CD4-positive, alpha-beta memory T cell (primary cell): ENCODE data around the gene HEBP1. TPM values are rescaled to one million over a fixed set of nuclear protein-coding genes. Genes with fewer than 3 reads are reported as not detected.

Experiments used
- CTCF ChIA-PET: fragments of 350-600 bp; sonication (Branson Sonifier 250); formaldehyde crosslinking; loops from one replicate; lab custom pipeline; 2021; ENCODE audit warnings: inconsistent platforms; ENCODE audit not compliant: partially characterized antibody; lab: Charles Lee
- POLR2A ChIA-PET: fragments of 350-600 bp; sonication (Branson Sonifier 250); formaldehyde crosslinking; loops from one replicate; lab custom pipeline; 2021; ENCODE audit not compliant: partially characterized antibody; lab: Charles Lee
- DNase-seq, 5 donors: peaks; one replicate each; pipeline versions ENCODE4 v3.0.0 to v3.0.0-alpha.2; 2020 to 2022; ENCODE audit warnings: mixed read lengths in 1 of 5
- H3K27ac ChIP-seq: one replicate; pipeline ENCODE4 v1.7.0; 2013; ENCODE audit warnings: low read depth, low read length
- H3K27me3 ChIP-seq: 2 replicates; pipeline ENCODE4 v1.7.0; 2013; ENCODE audit warnings: mild to moderate bottlenecking, low read length, moderate library complexity; ENCODE audit not compliant: insufficient read depth
- H3K36me3 ChIP-seq: 2 replicates; pipeline ENCODE4 v1.7.0; 2013; ENCODE audit warnings: mild to moderate bottlenecking, low read length, moderate library complexity; ENCODE audit not compliant: insufficient read depth
- H3K4me1 ChIP-seq: 2 replicates; pipeline ENCODE4 v1.7.0; 2013; ENCODE audit warnings: mild to moderate bottlenecking, low read length, moderate library complexity; ENCODE audit not compliant: insufficient read depth
- H3K4me3 ChIP-seq, 2 donors: one replicate each; pipeline ENCODE4 v1.7.0; 2013; ENCODE audit warnings: low read length in 2 of 2, mild to moderate bottlenecking in 1 of 2
- H3K9me3 ChIP-seq, 2 donors: one replicate each; pipeline ENCODE4 v1.7.0; 2013; ENCODE audit warnings: low read length in 2 of 2, control low read depth in 1 of 2; ENCODE audit not compliant: control insufficient read depth in 1 of 2
- H3K27ac Mint-ChIP-seq, 7 donors: one replicate each; pipeline ENCODE4 v1.8.0; 2020 to 2021; ENCODE audit warnings: mixed read lengths in 7 of 7, mild to moderate bottlenecking in 6 of 7, inconsistent platforms in 3 of 7, moderate library complexity in 3 of 7
- H3K27me3 Mint-ChIP-seq, 2 donors: one replicate each; pipeline ENCODE4 v1.8.0; 2020 to 2021; ENCODE audit warnings: mixed read lengths in 2 of 2
- H3K36me3 Mint-ChIP-seq, 2 donors: one replicate each; pipeline ENCODE4 v1.8.0; 2020 to 2021; ENCODE audit warnings: mixed read lengths in 2 of 2, inconsistent platforms in 1 of 2, mild to moderate bottlenecking in 1 of 2
- H3K4me1 Mint-ChIP-seq, 4 donors: one replicate each; pipeline ENCODE4 v1.8.0; 2020 to 2021; ENCODE audit warnings: mixed read lengths in 4 of 4, mild to moderate bottlenecking in 1 of 4
- H3K4me3 Mint-ChIP-seq, 8 donors: one replicate each; pipeline ENCODE4 v1.8.0; 2020 to 2021; ENCODE audit warnings: mixed read lengths in 8 of 8, mild to moderate bottlenecking in 7 of 8, moderate library complexity in 6 of 8, inconsistent platforms in 3 of 8
- H3K9me3 Mint-ChIP-seq, 8 donors: one replicate each; pipeline ENCODE4 v1.8.0; 2020 to 2021; ENCODE audit warnings: mixed read lengths in 8 of 8, mild to moderate bottlenecking in 5 of 8, inconsistent platforms in 3 of 8, moderate library complexity in 1 of 8
- intact Hi-C: fragments of 100-400 bp; cut with micrococcal nuclease; formaldehyde crosslinking; loops from one replicate; pipeline ENCODE4 v1.15.1; 2023
- polyA plus RNA-seq, 2 donors: library from polyadenylated mRNA; unstranded; fragments of 300-500 nt; fragmentation: Illumina TruSeq; gene quantifications; one replicate each; pipeline ENCODE4 v1.2.3, GENCODE V29; 2021
- total RNA-seq, 2 experiments: library from RNA; stranded (reverse); gene quantifications; one replicate each; pipeline ENCODE4 v1.2.3, GENCODE V29; 2021

Gene HEBP1, protein sequence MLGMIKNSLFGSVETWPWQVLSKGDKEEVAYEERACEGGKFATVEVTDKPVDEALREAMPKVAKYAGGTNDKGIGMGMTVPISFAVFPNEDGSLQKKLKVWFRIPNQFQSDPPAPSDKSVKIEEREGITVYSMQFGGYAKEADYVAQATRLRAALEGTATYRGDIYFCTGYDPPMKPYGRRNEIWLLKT
- total RNA-seq (10 to 100 TPM; 11.3 to 13.9 TPM), polyA plus RNA-seq (10 to 100 TPM; 15.3 to 23.0 TPM)

DNA sequence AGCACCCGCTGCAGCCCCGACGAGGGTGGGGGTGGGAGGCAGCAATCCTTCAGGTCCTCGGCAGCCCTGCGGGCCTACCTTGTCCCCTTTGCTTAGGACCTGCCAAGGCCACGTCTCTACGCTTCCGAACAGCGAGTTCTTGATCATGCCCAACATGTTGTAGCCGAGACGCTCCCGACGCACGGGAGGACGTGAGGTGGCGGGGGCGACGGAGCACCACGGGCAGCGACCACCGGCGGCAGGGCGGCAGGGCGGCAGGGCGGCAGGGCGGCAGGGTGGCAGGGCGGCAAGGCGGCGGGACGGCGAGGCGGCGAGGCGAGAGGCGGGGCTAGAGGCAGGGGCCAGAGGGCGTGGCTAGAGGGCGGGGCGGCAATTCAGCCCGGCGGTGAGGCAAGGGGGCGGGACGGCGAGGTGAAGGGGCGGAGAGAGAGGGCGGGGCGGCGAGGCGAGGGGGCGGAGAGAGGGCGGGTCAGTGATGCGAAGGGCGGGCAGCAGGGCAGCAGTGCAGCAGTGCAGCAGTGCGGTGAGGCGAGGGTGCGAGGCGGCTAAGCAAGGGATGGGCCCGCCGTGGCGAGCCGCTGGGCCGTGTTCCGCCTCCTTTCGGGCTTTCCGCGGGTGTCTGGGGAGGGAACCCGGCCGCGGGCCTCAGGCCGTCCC, at the start of gene HEBP1:
Gene HEBP1 (minus strand): TSS at position 307 of the 657 bp plus-strand sequence. CDS start 151 bp downstream, at position 156.
- peak within 1 kb of the TSS; percentile 64 for H3K27ac ChIP-seq
- DNase-seq = peak; percentile 92 to 95 (median 93)
- no peaks in the 10 kb centered on the region for H3K36me3 ChIP-seq
- Mint-ChIP-seq H3K4me3 (peak within 1 kb of the TSS; percentile 82 to 97 (median 90)), H3K36me3 (peaks cover 0 to 5% of the 10 kb centered on the region in 2 donors), H3K27me3 (no peaks in the 10 kb centered on the region), H3K9me3 (no peaks in the 10 kb centered on the region), H3K4me1 (peaks cover 20 to 44% (median 30%) of the 10 kb centered on the region in 4 donors), H3K27ac (peak within 1 kb of the TSS; percentile 82 to 95 (median 90))
- CTCF ChIA-PET = no interaction called here
- no peaks in the 10 kb centered on the region for H3K9me3 ChIP-seq
- intact Hi-C loops = loop anchor here (1.0 to 10.0 kb wide), 6 partner anchors 44 to 645 kb away; partner anchors contain the start of genes APOLD1, BORCS5, FAM234B and MANSC1
- H3K4me3 ChIP-seq = peak within 1 kb of the TSS; percentile 61 to 81
- H3K27me3 ChIP-seq = no peaks in the 10 kb centered on the region
- peaks cover 26% of the 10 kb centered on the region for H3K4me1 ChIP-seq
- POLR2A ChIA-PET = interaction anchor here (1.0 kb wide), 2 partner anchors 103 to 186 kb away, joined by 4 to 5 read pairs; partner anchors contain the start of gene DDX47

DNA sequence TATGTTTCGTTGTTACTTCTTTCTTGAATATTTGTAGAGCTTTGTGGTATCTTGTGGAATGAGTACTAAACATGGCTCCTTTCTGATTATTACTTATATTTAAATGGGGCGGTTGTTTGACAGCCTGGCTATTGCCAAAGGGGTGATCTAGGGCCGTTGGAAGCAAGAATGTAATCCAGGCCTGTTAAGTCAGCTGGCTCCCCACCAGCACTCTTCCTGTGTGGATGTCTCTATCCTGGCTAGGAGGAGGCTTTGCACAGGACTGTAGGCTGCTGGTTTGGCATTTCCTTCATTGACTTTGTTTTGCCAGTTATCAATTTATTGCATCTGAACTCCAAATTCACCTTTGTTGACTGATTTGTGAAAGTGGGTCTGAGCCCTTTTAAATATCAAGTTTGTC, 49.8 kb upstream of the HEBP1 start:
- peaks cover 8% of the 10 kb centered on the region for H3K4me1 ChIP-seq
- Mint-ChIP-seq H3K36me3 (peaks cover 2 to 7% of the 10 kb centered on the region in 2 donors), H3K27ac (no peak overlapping the region), H3K27me3 (no peaks in the 10 kb centered on the region), H3K4me3 (no peak overlapping the region), H3K9me3 (peaks cover 1 to 15% (median 7%) of the 10 kb centered on the region in 8 donors), H3K4me1 (peaks cover 2 to 5% (median 4%) of the 10 kb centered on the region in 4 donors)
- H3K27me3 ChIP-seq = no peaks in the 10 kb centered on the region
- H3K9me3 ChIP-seq = no peaks in the 10 kb centered on the region
- H3K36me3 ChIP-seq = no peaks in the 10 kb centered on the region
- no peak overlapping the region for H3K27ac ChIP-seq
- ChIA-PET CTCF (no interaction called here), POLR2A (no interaction called here)
- DNase-seq = no peak
- no peak overlapping the region for H3K4me3 ChIP-seq
- intact Hi-C loops = loop anchor here (10.0 kb wide), 1 partner anchor 755 kb away; no protein-coding TSS in a partner anchor

DNA sequence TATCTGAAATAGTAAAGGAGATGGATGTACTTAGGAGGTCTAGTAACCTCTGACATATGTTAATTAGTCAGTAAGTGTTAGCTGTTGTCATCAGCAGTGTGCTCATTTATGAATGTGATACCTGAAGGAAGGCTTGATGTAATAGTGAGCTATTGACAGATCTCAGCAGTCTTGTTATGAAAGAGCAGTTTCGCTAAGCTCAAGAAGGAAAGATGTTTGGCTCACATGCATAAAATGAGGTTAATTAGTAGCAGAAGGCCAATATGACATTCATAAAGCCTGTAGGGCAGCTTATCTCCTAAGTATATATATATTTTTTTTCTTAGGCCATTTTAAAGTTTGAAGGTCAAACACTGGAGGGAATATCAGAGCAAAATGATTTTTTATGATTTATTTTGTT, 46.9 kb upstream of the HEBP1 start:
- ChIA-PET CTCF (interaction anchor here (2.8 kb wide), 1 partner anchor 131 kb away, joined by 12 read pairs; no protein-coding TSS in a partner anchor), POLR2A (no interaction called here)
- Mint-ChIP-seq H3K27ac (no peak overlapping the region), H3K36me3 (peaks cover 0 to 1% of the 10 kb centered on the region in 2 donors), H3K4me1 (peaks cover 4 to 9% (median 6%) of the 10 kb centered on the region in 4 donors), H3K27me3 (peaks cover 0 to 6% of the 10 kb centered on the region in 2 donors), H3K4me3 (peak overlapping the region in 1 of 8 donors; percentile 1), H3K9me3 (no peaks in the 10 kb centered on the region)
- no peak for DNase-seq
- intact Hi-C loops = no loop called here
- no peak overlapping the region for H3K27ac ChIP-seq
- H3K4me1 ChIP-seq = peaks cover 13% of the 10 kb centered on the region
- H3K36me3 ChIP-seq = no peaks in the 10 kb centered on the region
- no peaks in the 10 kb centered on the region for H3K9me3 ChIP-seq
- H3K4me3 ChIP-seq = no peak overlapping the region
- no peaks in the 10 kb centered on the region for H3K27me3 ChIP-seq

DNA sequence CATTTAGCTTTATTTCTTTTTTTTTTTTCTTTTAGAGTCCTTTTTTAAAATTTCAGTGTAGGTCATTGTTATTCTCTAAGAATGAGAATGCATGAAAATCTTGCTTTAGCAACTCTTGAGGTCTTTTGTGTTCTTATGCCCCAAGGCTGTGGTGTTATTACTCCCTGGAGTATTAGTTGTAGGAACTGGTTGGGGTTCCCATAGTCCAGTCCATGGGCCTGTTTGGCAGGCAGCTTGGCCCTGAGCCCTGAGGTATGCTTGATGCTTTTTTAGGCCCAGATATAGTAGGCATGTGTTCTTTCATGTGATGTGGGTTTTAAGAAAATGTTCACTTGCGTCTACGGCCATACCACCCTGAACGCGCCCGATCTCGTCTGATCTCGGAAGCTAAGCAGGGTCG, 45.8 kb upstream of the HEBP1 start:
- H3K27me3 Mint-ChIP-seq = peaks cover 0 to 8% of the 10 kb centered on the region in 2 donors
- Histone ChIP-seq H3K36me3 (no peaks in the 10 kb centered on the region), H3K27me3 (no peaks in the 10 kb centered on the region), H3K9me3 (no peaks in the 10 kb centered on the region), H3K4me1 (peaks cover 13% of the 10 kb centered on the region), H3K27ac (no peak overlapping the region), H3K4me3 (no peak overlapping the region)
- peaks cover 4 to 9% (median 6%) of the 10 kb centered on the region in 4 donors for H3K4me1 Mint-ChIP-seq
- no peak overlapping the region for H3K27ac Mint-ChIP-seq
- H3K36me3 Mint-ChIP-seq = peaks cover 0 to 1% of the 10 kb centered on the region in 2 donors
- DNase-seq = no peak
- intact Hi-C loops = no loop called here
- ChIA-PET CTCF (interaction anchor here (0.9 to 3.8 kb wide), 4 partner anchors 14 to 167 kb away, joined by 3 to 23 read pairs (median 8); no protein-coding TSS in a partner anchor), POLR2A (no interaction called here)
- H3K9me3 Mint-ChIP-seq = no peaks in the 10 kb centered on the region
- H3K4me3 Mint-ChIP-seq = peak overlapping the region in 5 of 8 donors; percentile 8 to 87 (median 82)

DNA sequence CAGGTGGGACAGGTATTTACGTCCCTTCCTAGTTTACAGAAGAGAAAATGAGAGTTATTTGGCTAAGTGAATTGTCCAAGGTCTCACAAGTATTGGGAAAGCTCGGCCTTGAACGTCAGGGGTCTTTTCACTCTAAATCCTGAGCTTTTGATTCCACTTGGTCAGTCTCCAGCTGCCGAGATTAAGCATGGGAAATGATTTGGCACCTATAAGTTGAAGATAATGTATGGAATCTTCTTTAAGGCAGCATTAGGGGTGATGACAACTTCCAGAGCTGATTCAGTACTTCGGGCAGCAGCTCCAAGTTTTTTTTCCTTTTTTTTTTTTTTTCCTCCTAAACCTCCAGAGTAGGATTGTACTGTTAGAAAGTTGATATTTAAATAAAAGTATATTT, 44.8 kb upstream of the HEBP1 start:
- intact Hi-C loops = loop anchor here (1.0 kb wide), 2 partner anchors 45 to 56 kb away; partner anchors contain the start of gene HEBP1
- H3K36me3 Mint-ChIP-seq = peaks cover 0 to 1% of the 10 kb centered on the region in 2 donors
- no peaks in the 10 kb centered on the region for H3K9me3 ChIP-seq
- H3K27me3 Mint-ChIP-seq = peaks cover 0 to 9% of the 10 kb centered on the region in 2 donors
- CTCF ChIA-PET = interaction anchor here (0.7 to 3.8 kb wide), 7 partner anchors 13 to 1174 kb away, joined by 3 to 23 read pairs (median 3); no protein-coding TSS in a partner anchor
- no peaks in the 10 kb centered on the region for H3K27me3 ChIP-seq
- H3K4me1 Mint-ChIP-seq = peaks cover 4 to 9% (median 6%) of the 10 kb centered on the region in 4 donors
- no peaks in the 10 kb centered on the region for H3K36me3 ChIP-seq
- H3K27ac Mint-ChIP-seq = peak overlapping the region in 5 of 7 donors; percentile 31 to 88 (median 57)
- no peaks in the 10 kb centered on the region for H3K9me3 Mint-ChIP-seq
- peaks cover 13% of the 10 kb centered on the region for H3K4me1 ChIP-seq
- H3K4me3 ChIP-seq = peak overlapping the region; percentile 29 to 84
- peak overlapping the region; percentile 82 to 89 (median 87) for H3K4me3 Mint-ChIP-seq
- POLR2A ChIA-PET = interaction anchor here (1.3 kb wide), 1 partner anchor 688 kb away, joined by 3 read pairs; the partner anchor contains the start of gene BORCS5
- H3K27ac ChIP-seq = no peak overlapping the region
- DNase-seq = no peak

DNA sequence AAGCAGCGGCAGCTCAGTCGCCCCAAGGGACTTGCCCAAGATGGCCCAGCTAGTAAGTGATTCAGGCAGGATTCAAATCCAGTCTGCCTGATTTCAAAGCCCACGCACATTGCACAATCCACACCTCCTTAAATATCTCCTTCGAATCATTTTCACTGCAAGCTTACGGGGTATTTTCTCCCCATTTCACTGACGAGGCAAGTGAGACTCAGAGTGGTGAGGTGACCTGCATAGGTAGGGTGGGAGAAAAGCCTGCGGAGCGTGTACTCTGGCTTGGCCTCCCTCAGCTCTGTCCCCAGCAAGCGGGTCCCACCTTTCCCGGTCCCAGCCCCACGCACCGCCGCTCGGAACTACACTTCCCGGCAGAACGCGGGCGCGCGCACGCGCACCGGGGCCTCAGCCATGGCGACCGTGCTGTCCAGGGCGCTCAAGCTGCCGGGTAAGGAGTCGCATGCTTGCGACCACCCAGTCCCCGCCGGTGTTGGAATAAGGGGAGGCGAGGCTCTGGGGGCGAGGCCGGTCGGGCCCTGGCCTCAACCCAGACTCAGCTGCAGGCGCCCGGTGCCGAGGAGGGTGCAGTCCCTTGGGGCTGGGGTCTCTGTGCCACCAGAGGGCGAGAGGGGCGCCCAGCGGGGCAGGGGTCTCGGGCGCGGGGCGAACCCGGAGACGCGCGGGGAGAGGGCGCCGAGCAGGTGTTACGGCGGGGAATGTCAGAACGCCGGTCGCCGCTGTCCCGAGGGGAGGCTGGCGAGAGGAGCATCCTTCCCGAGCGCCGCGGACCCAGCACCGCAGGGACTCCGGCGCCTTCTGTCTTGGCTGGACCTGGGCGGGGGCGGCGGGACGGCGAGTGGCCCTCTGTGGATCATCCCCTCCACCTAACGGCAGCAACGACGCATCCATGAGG, 44.2 kb upstream of the HEBP1 start, which contains the start of gene FAM234B:
Gene FAM234B (plus strand): TSS at position 380 of the 904 bp plus-strand sequence. CDS start 23 bp downstream, at position 403.
- intact Hi-C loops = loop anchor here (1.0 kb wide), 2 partner anchors 44 to 57 kb away; partner anchors contain the start of gene HEBP1
- Mint-ChIP-seq H3K9me3 (no peaks in the 10 kb centered on the region), H3K4me3 (peak within 1 kb of the TSS; percentile 82 to 89 (median 87)), H3K36me3 (peaks cover 0 to 1% of the 10 kb centered on the region in 2 donors), H3K4me1 (peaks cover 4 to 9% (median 6%) of the 10 kb centered on the region in 4 donors), H3K27ac (peak within 1 kb of the TSS in 6 of 7 donors; percentile 36 to 88 (median 72)), H3K27me3 (peaks cover 0 to 9% of the 10 kb centered on the region in 2 donors)
- CTCF ChIA-PET = interaction anchor here (0.7 to 3.8 kb wide), 8 partner anchors 17 to 1173 kb away, joined by 3 to 23 read pairs (median 4); no protein-coding TSS in a partner anchor
- Histone ChIP-seq H3K36me3 (no peaks in the 10 kb centered on the region), H3K9me3 (no peaks in the 10 kb centered on the region), H3K4me1 (peaks cover 13% of the 10 kb centered on the region), H3K4me3 (peak within 1 kb of the TSS; percentile 42 to 84), H3K27ac (peak within 1 kb of the TSS; percentile 43), H3K27me3 (no peaks in the 10 kb centered on the region)
- DNase-seq = peak; percentile 57 to 68 (median 59)
- POLR2A ChIA-PET = interaction anchor here (1.1 to 1.3 kb wide), 2 partner anchors 45 to 687 kb away, joined by 3 to 4 read pairs; partner anchors contain the start of gene BORCS5
